BJ (cell line): Measurements from ENCODE around the gene MRE11. TPM values are rescaled to one million over a fixed set of nuclear protein-coding genes. Genes with fewer than 3 reads are reported as not detected.
"Not testable (repeated sequence)": the region's sequence is repeated elsewhere in the genome, so short reads cannot be mapped to it uniquely, and the experiment has no call there.

Experiments
- CTCF ChIA-PET: fragments of 350-600 bp; formaldehyde crosslinking; extraction: SDS; loops from one replicate; lab custom pipeline; 2021; ENCODE audit warnings: antibody characterized with exemption, inconsistent platforms; lab: Yijun Ruan, JAX
- POLR2A ChIA-PET: fragments of 300-600 bp; sonication (Branson Sonifier 250); formaldehyde crosslinking; extraction: SDS; loops from one replicate; lab custom pipeline; 2021; ENCODE audit warnings: antibody characterized with exemption; lab: Charles Lee
- DNase-seq: peaks from one replicate; pipeline ENCODE4 v3.0.0-alpha.2; 2011; ENCODE audit warnings: low read depth
- H3K27me3 ChIP-seq: 2 replicates; pipeline ENCODE4 v1.6.0; 2011; ENCODE audit warnings: low read length; ENCODE audit not compliant: control insufficient read depth, insufficient read depth
- H3K36me3 ChIP-seq: 2 replicates; pipeline ENCODE4 v1.5.1; 2011; ENCODE audit warnings: low read length; ENCODE audit not compliant: control insufficient read depth, insufficient read depth
- H3K4me3 ChIP-seq: 2 replicates; pipeline ENCODE4 v1.5.1; 2011; ENCODE audit warnings: low read depth, mild to moderate bottlenecking, control low read depth, low read length
- polyA plus RNA-seq: library from polyadenylated mRNA; depleted of rRNA; stranded (reverse); fragments of >200 nt; gene quantifications from 2 replicates; pipeline ENCODE4 v1.2.3, GENCODE V29; 2011; rRNA removed
- small RNA-seq: library from RNA; depleted of rRNA; stranded (forward); fragments of <200 nt; gene quantifications from one replicate; pipeline ENCODE3, GENCODE V24; 2012; ENCODE audit warnings: low replicate concordance, low read depth; ENCODE audit not compliant: insufficient read length
- TF ChIP-seq, protein P1 (sequence below): IDR thresholded peaks from 2 replicates; pipeline ENCODE4 v1.5.1; 2011; ENCODE audit warnings: low read depth, mild to moderate bottlenecking, control low read depth, inconsistent platforms, low read length, moderate library complexity; ENCODE audit not compliant: insufficient read depth

MRE11 gene
- polyA plus RNA-seq, 1 experiment = 2.6 TPM

DNA sequence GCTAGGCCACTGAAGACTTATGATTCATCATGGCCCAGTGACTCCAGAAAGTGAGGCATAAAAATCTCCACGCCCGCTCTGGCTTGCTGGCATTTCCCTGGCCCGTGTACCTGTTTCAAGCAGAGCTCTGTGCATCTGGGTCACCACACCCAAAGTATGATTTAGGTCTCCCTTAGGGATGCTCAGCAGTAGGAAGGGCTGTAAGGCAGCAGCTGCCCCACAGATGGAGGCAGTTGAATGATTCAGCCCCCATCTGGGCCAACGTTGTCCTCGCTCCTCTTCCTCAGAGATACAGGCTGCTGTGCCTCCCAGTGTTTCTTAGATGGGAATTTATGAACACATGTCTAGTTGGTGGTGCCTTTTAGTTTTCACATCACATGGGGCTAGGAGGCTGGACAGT is 114.0 kb downstream of the MRE11 start:
- CTCF ChIA-PET = no interaction called here
- POLR2A ChIA-PET = no interaction called here
- no peak for DNase-seq
- Histone ChIP-seq H3K36me3 (no peaks in the 10 kb centered on the region), H3K4me3 (no peak overlapping the region), H3K27me3 (no peaks in the 10 kb centered on the region)
- TF ChIP-seq, protein P1, sequence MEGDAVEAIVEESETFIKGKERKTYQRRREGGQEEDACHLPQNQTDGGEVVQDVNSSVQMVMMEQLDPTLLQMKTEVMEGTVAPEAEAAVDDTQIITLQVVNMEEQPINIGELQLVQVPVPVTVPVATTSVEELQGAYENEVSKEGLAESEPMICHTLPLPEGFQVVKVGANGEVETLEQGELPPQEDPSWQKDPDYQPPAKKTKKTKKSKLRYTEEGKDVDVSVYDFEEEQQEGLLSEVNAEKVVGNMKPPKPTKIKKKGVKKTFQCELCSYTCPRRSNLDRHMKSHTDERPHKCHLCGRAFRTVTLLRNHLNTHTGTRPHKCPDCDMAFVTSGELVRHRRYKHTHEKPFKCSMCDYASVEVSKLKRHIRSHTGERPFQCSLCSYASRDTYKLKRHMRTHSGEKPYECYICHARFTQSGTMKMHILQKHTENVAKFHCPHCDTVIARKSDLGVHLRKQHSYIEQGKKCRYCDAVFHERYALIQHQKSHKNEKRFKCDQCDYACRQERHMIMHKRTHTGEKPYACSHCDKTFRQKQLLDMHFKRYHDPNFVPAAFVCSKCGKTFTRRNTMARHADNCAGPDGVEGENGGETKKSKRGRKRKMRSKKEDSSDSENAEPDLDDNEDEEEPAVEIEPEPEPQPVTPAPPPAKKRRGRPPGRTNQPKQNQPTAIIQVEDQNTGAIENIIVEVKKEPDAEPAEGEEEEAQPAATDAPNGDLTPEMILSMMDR = no peak

DNA sequence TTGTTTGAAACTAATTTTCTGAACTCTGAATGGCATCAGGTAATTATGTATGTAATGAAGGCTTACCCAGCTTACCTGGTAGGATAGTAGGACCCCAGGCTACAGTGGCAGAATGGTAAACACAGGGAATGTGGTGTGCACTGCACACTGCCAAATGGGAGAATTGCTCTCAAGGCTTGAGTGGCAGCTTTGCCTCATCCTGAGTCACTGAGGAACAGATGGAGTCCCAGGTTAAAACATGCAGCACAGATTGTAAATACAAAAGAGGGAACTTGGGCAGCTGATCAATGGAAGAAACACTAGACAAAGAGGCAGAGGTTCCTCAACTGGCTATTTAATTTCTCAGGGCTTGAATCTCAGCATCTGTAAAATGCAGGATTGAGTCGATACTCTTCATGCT is 116.8 kb downstream of the MRE11 start:
- TF ChIP-seq, protein P1 = no peak
- ChIA-PET POLR2A (no interaction called here), CTCF (interaction anchor here (0.9 kb wide), 1 partner anchor 12 kb away, joined by 3 read pairs; no protein-coding TSS in a partner anchor)
- Histone ChIP-seq H3K36me3 (no peaks in the 10 kb centered on the region), H3K4me3 (no peak overlapping the region), H3K27me3 (no peaks in the 10 kb centered on the region)
- DNase-seq = no peak

DNA sequence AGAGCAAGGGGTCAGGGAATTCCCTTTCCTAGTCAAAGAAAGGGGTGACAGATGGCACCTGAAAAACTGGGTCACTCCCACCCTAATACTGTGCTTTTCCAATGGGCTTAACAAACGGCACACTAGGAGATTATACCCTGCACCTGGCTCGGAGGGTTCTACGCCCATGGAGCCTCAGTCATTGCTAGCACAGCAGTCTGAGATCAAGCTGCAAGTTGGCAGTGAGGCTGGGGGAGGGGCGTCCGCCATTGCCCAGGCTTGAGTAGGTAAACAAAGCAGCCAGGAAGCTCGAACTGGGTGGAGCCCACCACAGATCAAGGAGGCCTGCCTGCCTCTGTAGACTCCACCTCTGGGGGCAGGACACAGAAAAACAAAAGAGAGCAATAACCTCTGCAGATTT is 123.1 kb downstream of the MRE11 start:
- DNase-seq, H3K4me3 ChIP-seq, H3K27me3 ChIP-seq, CTCF ChIA-PET, H3K36me3 ChIP-seq, POLR2A ChIA-PET: not testable (repeated sequence)

Small RNA genes lying within 50 kb of the gene (small RNA-seq; reads per million reads assigned to genes)
- 4.0 reads per million, percentile 53 among the genes with 10 or more reads in this experiment for gene MIR548L

Other genes with a start within 250 kb of the MRE11 start
- gene IZUMO1R, start 189.3 kb downstream of the MRE11 start, polyA plus RNA-seq = not detected in 2 replicates
- gene GPR83, start 92.4 kb downstream of the MRE11 start, polyA plus RNA-seq = 0.04 TPM in 1 of 2 replicates, not detected in the other
- 8.1 and 13.2 TPM in 2 replicates for gene ANKRD49, start 140 bp upstream of the MRE11 start, polyA plus RNA-seq
- gene C11orf97, start 18.6 kb upstream of the MRE11 start, polyA plus RNA-seq = not detected in 2 replicates
- 1.9 and 2.3 TPM in 2 replicates for gene FUT4, start 50.1 kb upstream of the MRE11 start, polyA plus RNA-seq
- gene PIWIL4, start 73.5 kb upstream of the MRE11 start, polyA plus RNA-seq = 1.6 and 2.7 TPM in 2 replicates